Astrocyte (in vitro differentiated cells and primary cell): ENCODE measurements around the gene GPR39.

Source experiments
- CTCF ChIP-seq: IDR thresholded peaks from 2 replicates; pipeline ENCODE4 v1.5.1; 2011; ENCODE audit warnings: low read depth, mild to moderate bottlenecking, inconsistent platforms, low read length, moderate library complexity; ENCODE audit not compliant: insufficient read depth
- EZH2 ChIP-seq: IDR thresholded peaks from 2 replicates; pipeline ENCODE4 v1.6.1; 2012; ENCODE audit warnings: mild to moderate bottlenecking, low read length, inconsistent platforms; ENCODE audit not compliant: insufficient read depth

GRCh38 chr2:132611719-132612118 lies 195.1 kb downstream of the GPR39 start:
- no peak for TF ChIP-seq CTCF
- no peak for TF ChIP-seq EZH2
